H1 (cell line): ENCODE measurements around the gene DNAH8. TPM values are rescaled to one million over a fixed set of nuclear protein-coding genes. Genes with fewer than 3 reads are reported as not detected.

ENCODE experiments used
- SIN3A ChIP-seq, 2 experiments: IDR thresholded peaks in 1 of 2; conservative IDR thresholded peaks in 1 of 2; 2 replicates each; pipeline ENCODE4 v1.6.1; 2011 to 2012; ENCODE audit warnings: low read length in 2 of 2, improper control_type of control experiment in 1 of 2, low read depth in 1 of 2, mild to moderate bottlenecking in 1 of 2
- SRF ChIP-seq: IDR thresholded peaks from 2 replicates; pipeline ENCODE4 v1.6.1; 2011; ENCODE audit warnings: mild to moderate bottlenecking, low read depth, low read length, moderate library complexity
- TBP ChIP-seq: IDR thresholded peaks from 2 replicates; pipeline ENCODE4 v1.6.1; 2011; ENCODE audit warnings: low read depth, low read length, improper control_type of control experiment
- polyA plus RNA-seq, 7 experiments: library from polyadenylated mRNA; depleted of rRNA in 3 of 7; stranded (reverse) in 5 of 7; unstranded in 2 of 7; fragments of >200 nt in 5 of 7; fragments of 200-250 nt in 2 of 7; gene quantifications; 1 replicate in 5 of 7; 2 replicates in 1 of 7; 4 replicates in 1 of 7; pipeline versions ENCODE4 v1.2.1 to v1.2.3, GENCODE V29; 2011 to 2013; ENCODE audit warnings: missing spikeins in 2 of 7, mixed read lengths in 2 of 7
- total RNA-seq: library from RNA; stranded (reverse); fragmentation: NEBNext Ultra II Directional; extraction: Animal tissue kit (Norgen Biotek cat#: 25700); gene quantifications from 2 replicates; pipeline ENCODE4 v1.2.1, GENCODE V29; 2021

Gene DNAH8
- total and polyA plus RNA-seq, 2 of the 8 experiments (the other 6 are each of a cell fraction or from before 2014, with no cell fraction given): under 0.01 TPM; not detected in 1

GRCh38 chr6:38676236-38676973 is 38.7 kb upstream of the DNAH8 start (continued):
- TF ChIP-seq SRF (no peak), TBP (no peak), SIN3A (conservative IDR thresholded peaks at IDR 0.05 in 1 of 2, IDR thresholded peaks at IDR 0.05 in 1 of 2; ENCODE audit: low read depth in 1 of 2, low read length in 2 of 2) (no peak)
